ENCODE measurements around the gene C16orf92.

C16orf92 gene

DNA sequence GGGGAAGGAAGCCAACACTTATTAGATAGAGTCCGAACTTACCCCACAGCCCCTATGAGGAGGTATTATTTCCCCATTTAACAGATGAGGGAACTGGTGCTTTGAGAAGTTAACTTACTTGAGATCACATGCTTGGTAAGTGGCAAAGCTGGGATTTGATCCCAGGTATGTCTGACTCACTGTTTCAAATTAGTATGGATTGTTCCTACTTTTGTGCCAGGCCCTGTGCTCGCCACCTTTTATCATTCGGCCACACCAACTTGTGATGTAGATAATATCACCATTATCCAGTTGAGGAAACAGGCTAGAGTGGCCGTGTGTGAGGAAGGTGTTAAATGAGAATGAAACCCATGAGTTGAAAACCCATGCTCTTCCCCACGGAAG is 38.2 kb upstream of the C16orf92 start:
- WGBS (ENCODE audit: insufficient coverage), result 94% methylated on average over 2 of the region's 5 CpGs
- CTCF ChIA-PET, result interaction anchor here (1.5 kb wide), 1 partner anchor 10 kb away, joined by 4 read pairs; no protein-coding TSS in a partner anchor

DNA sequence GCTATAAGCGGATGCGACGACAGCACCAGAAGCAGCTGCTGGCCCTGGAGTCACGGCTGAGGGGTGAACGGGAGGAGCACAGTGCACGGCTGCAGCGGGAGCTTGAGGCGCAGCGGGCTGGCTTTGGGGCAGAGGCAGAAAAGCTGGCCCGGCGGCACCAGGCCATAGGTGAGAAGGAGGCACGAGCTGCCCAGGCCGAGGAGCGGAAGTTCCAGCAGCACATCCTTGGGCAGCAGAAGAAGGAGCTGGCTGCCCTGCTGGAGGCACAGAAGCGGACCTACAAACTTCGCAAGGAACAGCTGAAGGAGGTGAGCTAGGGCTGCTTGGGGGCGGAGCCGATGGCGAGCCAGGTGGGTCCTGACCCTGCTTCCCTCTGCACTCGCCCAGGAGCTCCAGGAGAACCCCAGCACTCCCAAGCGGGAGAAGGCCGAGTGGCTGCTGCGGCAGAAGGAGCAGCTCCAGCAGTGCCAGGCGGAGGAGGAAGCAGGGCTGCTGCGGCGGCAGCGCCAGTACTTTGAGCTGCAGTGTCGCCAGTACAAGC is 37.7 kb upstream of the C16orf92 start:
- Histone ChIP-seq H3K4me1 (ENCODE audit: control extremely low read depth in 1 of 4, control insufficient read depth in 4 of 4, insufficient read depth in 4 of 4, low read length in 3 of 4) (no peaks in the 10 kb centered on the region), H3K9me3 (ENCODE audit: control extremely low read depth in 1 of 5, control insufficient read depth in 4 of 5, insufficient read depth in 2 of 5, low read depth in 1 of 5, low read length in 4 of 5) (no peaks in the 10 kb centered on the region), H3K4me3 (ENCODE audit: control insufficient read depth in 1 of 7, extremely low read depth in 1 of 7, insufficient read depth in 4 of 7, low read depth in 2 of 7, low read length in 6 of 7) (no peak overlapping the region), H3K27ac (ENCODE audit: insufficient read depth in 1 of 2, low read depth in 1 of 2, low read length in 2 of 2, poor library complexity in 1 of 2, severe bottlenecking in 2 of 2) (no peak overlapping the region), H3K27me3 (replicated peaks in 2 of 5; ENCODE audit: control insufficient read depth in 4 of 5, insufficient read depth in 5 of 5, low read length in 4 of 5) (no peaks in the 10 kb centered on the region), H3K36me3 (ENCODE audit: control insufficient read depth in 4 of 4, insufficient read depth in 4 of 4, low read length in 3 of 4) (peaks cover 12 to 100% (median 78%) of the 10 kb centered on the region in 4 experiments)
- 98% methylated on average over 26 of the region's 28 CpGs for WGBS (ENCODE audit: insufficient coverage)
- DNase-seq, result no peak
- ChIA-PET CTCF (interaction anchor here (0.7 to 1.5 kb wide), 3 partner anchors 10 to 70 kb away, joined by 3 to 4 read pairs (median 3); no protein-coding TSS in a partner anchor), POLR2A (no interaction called here)

More for the DNA sequence above, 38.2 kb upstream of the C16orf92 start:
- DNase-seq, result no peak
- Histone ChIP-seq H3K36me3 (ENCODE audit: control insufficient read depth in 4 of 4, insufficient read depth in 4 of 4, low read length in 3 of 4) (peaks cover 15 to 100% (median 81%) of the 10 kb centered on the region in 4 experiments), H3K27ac (ENCODE audit: insufficient read depth in 1 of 2, low read depth in 1 of 2, low read length in 2 of 2, poor library complexity in 1 of 2, severe bottlenecking in 2 of 2) (peak overlapping the region in 1 of 2 experiments; percentile 1), H3K27me3 (replicated peaks in 2 of 5; ENCODE audit: control insufficient read depth in 4 of 5, insufficient read depth in 5 of 5, low read length in 4 of 5) (no peaks in the 10 kb centered on the region), H3K9me3 (ENCODE audit: control extremely low read depth in 1 of 5, control insufficient read depth in 4 of 5, insufficient read depth in 2 of 5, low read depth in 1 of 5, low read length in 4 of 5) (no peaks in the 10 kb centered on the region), H3K4me1 (ENCODE audit: control extremely low read depth in 1 of 4, control insufficient read depth in 4 of 4, insufficient read depth in 4 of 4, low read length in 3 of 4) (no peaks in the 10 kb centered on the region), H3K4me3 (ENCODE audit: control insufficient read depth in 1 of 7, extremely low read depth in 1 of 7, insufficient read depth in 4 of 7, low read depth in 2 of 7, low read length in 6 of 7) (no peak overlapping the region)
- POLR2A ChIA-PET, result no interaction called here

DNA sequence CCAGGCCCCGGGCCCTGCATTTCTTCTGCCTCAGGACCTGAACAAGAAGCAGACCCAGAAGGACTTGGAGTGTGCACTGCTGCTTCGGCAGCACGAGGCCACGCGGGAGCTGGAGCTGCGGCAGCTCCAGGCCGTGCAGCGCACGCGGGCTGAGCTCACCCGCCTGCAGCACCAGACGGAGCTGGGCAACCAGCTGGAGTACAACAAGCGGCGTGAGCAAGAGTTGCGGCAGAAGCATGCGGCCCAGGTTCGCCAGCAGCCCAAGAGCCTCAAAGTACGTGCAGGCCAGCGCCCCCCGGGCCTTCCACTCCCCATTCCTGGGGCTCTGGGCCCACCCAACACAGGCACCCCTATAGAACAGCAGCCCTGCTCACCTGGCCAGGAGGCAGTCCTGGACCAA is 36.8 kb upstream of the C16orf92 start:
- WGBS (ENCODE audit: insufficient coverage), result 100% methylated on average over 19 of the region's 20 CpGs
- Histone ChIP-seq H3K27me3 (replicated peaks in 2 of 5; ENCODE audit: control insufficient read depth in 4 of 5, insufficient read depth in 5 of 5, low read length in 4 of 5) (no peaks in the 10 kb centered on the region), H3K36me3 (ENCODE audit: control insufficient read depth in 4 of 4, insufficient read depth in 4 of 4, low read length in 3 of 4) (peaks cover 12 to 99% (median 75%) of the 10 kb centered on the region in 4 experiments), H3K4me3 (ENCODE audit: control insufficient read depth in 1 of 7, extremely low read depth in 1 of 7, insufficient read depth in 4 of 7, low read depth in 2 of 7, low read length in 6 of 7) (no peak overlapping the region), H3K27ac (ENCODE audit: insufficient read depth in 1 of 2, low read depth in 1 of 2, low read length in 2 of 2, poor library complexity in 1 of 2, severe bottlenecking in 2 of 2) (no peak overlapping the region), H3K4me1 (ENCODE audit: control extremely low read depth in 1 of 4, control insufficient read depth in 4 of 4, insufficient read depth in 4 of 4, low read length in 3 of 4) (no peaks in the 10 kb centered on the region), H3K9me3 (ENCODE audit: control extremely low read depth in 1 of 5, control insufficient read depth in 4 of 5, insufficient read depth in 2 of 5, low read depth in 1 of 5, low read length in 4 of 5) (no peaks in the 10 kb centered on the region)
- ChIA-PET CTCF (interaction anchor here (0.6 to 1.5 kb wide), 6 partner anchors 9 to 69 kb away, joined by 3 to 5 read pairs (median 3); no protein-coding TSS in a partner anchor), POLR2A (no interaction called here)
- DNase-seq, result no peak

DNA sequence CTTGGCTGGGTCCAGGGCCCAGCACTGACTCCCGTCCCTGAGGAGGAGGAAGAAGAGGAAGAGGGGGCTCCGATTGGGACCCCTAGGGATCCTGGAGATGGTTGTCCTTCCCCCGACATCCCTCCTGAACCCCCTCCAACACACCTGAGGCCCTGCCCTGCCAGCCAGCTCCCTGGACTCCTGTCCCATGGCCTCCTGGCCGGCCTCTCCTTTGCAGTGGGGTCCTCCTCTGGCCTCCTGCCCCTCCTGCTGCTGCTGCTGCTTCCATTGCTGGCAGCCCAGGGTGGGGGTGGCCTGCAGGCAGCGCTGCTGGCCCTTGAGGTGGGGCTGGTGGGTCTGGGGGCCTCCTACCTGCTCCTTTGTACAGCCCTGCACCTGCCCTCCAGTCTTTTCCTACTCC is 36.1 kb upstream of the C16orf92 start:
- H3K9me3 ChIP-seq (ENCODE audit: control extremely low read depth in 1 of 5, control insufficient read depth in 4 of 5, insufficient read depth in 2 of 5, low read depth in 1 of 5, low read length in 4 of 5), result no peaks in the 10 kb centered on the region
- no peak overlapping the region for H3K27ac ChIP-seq (ENCODE audit: insufficient read depth in 1 of 2, low read depth in 1 of 2, low read length in 2 of 2, poor library complexity in 1 of 2, severe bottlenecking in 2 of 2)
- H3K4me3 ChIP-seq (ENCODE audit: control insufficient read depth in 1 of 7, extremely low read depth in 1 of 7, insufficient read depth in 4 of 7, low read depth in 2 of 7, low read length in 6 of 7), result no peak overlapping the region
- ChIA-PET POLR2A (no interaction called here), CTCF (interaction anchor here (1.1 to 1.5 kb wide), 3 partner anchors 9 to 20 kb away, joined by 3 to 5 read pairs (median 4); no protein-coding TSS in a partner anchor)
- WGBS (ENCODE audit: insufficient coverage), result 100% methylated on average over 2 of the region's 5 CpGs
- DNase-seq, result no peak
- H3K36me3 ChIP-seq (ENCODE audit: control insufficient read depth in 4 of 4, insufficient read depth in 4 of 4, low read length in 3 of 4), result peaks cover 16 to 99% (median 77%) of the 10 kb centered on the region in 4 experiments
- H3K27me3 ChIP-seq (replicated peaks in 2 of 5; ENCODE audit: control insufficient read depth in 4 of 5, insufficient read depth in 5 of 5, low read length in 4 of 5), result no peaks in the 10 kb centered on the region
- no peaks in the 10 kb centered on the region for H3K4me1 ChIP-seq (ENCODE audit: control extremely low read depth in 1 of 4, control insufficient read depth in 4 of 4, insufficient read depth in 4 of 4, low read length in 3 of 4)

DNA sequence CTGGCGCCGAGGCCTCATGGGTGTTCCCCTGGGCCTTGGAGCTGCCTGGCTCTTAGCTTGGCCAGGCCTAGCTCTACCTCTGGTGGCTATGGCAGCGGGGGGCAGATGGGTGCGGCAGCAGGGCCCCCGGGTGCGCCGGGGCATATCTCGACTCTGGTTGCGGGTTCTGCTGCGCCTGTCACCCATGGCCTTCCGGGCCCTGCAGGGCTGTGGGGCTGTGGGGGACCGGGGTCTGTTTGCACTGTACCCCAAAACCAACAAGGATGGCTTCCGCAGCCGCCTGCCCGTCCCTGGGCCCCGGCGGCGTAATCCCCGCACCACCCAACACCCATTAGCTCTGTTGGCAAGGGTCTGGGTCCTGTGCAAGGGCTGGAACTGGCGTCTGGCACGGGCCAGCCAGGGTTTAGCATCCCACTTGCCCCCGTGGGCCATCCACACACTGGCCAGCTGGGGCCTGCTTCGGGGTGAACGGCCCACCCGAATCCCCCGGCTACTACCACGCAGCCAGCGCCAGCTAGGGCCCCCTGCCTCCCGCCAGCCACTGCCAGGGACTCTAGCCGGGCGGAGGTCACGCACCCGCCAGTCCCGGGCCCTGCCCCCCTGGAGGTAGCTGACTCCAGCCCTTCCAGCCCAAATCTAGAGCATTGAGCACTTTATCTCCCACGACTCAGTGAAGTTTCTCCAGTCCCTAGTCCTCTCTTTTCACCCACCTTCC is 35.5 kb upstream of the C16orf92 start:
- no peak overlapping the region for H3K27ac ChIP-seq (ENCODE audit: insufficient read depth in 1 of 2, low read depth in 1 of 2, low read length in 2 of 2, poor library complexity in 1 of 2, severe bottlenecking in 2 of 2)
- H3K9me3 ChIP-seq (ENCODE audit: control extremely low read depth in 1 of 5, control insufficient read depth in 4 of 5, insufficient read depth in 2 of 5, low read depth in 1 of 5, low read length in 4 of 5), result no peaks in the 10 kb centered on the region
- POLR2A ChIA-PET, result no interaction called here
- CTCF ChIA-PET, result interaction anchor here (1.1 to 1.5 kb wide), 3 partner anchors 10 to 19 kb away, joined by 3 to 5 read pairs (median 4); no protein-coding TSS in a partner anchor
- 99% methylated on average over 28 of the region's 35 CpGs for WGBS (ENCODE audit: insufficient coverage)
- H3K4me3 ChIP-seq (ENCODE audit: control insufficient read depth in 1 of 7, extremely low read depth in 1 of 7, insufficient read depth in 4 of 7, low read depth in 2 of 7, low read length in 6 of 7), result no peak overlapping the region
- no peaks in the 10 kb centered on the region for H3K4me1 ChIP-seq (ENCODE audit: control extremely low read depth in 1 of 4, control insufficient read depth in 4 of 4, insufficient read depth in 4 of 4, low read length in 3 of 4)
- peaks cover 18 to 99% (median 77%) of the 10 kb centered on the region in 4 experiments for H3K36me3 ChIP-seq (ENCODE audit: control insufficient read depth in 4 of 4, insufficient read depth in 4 of 4, low read length in 3 of 4)
- DNase-seq, result no peak
- no peaks in the 10 kb centered on the region for H3K27me3 ChIP-seq (replicated peaks in 2 of 5; ENCODE audit: control insufficient read depth in 4 of 5, insufficient read depth in 5 of 5, low read length in 4 of 5)

DNA sequence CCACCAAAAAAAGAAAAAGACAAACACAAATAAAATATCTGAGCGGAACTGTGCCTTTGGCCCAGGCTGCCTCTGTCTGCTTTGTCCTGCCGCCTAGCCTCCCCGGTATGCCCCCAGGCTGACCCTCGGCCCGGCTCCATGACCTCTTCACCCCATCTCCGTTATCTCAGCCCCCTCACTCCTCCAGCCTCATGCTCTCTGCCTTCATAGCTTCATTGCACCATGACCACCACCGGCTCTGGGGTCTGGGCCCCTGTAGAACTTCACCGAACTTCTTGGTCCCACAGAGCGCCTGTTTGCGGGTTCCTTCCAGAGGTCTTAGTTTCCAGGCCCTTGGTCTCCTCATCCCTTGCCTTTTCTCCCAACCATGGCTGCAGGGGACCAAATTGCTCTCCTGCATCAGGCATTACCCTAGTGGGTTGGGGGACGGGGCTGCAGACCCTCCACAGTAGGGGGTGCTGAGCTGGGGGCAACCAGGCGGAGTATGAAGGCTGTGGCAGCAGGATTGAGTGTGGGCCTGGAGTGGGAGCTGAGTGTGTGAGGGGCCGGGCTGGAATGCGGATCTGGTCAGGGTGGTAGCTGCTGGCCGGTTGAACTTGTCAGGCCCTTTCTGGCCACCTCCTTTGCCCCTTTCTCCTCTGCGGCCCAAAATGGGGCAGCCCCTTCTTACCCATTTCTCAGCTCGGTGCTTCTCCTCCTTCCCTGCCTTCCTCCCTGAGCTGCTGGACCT is 34.5 kb upstream of the C16orf92 start:
- H3K4me1 ChIP-seq (ENCODE audit: control extremely low read depth in 1 of 4, control insufficient read depth in 4 of 4, insufficient read depth in 4 of 4, low read length in 3 of 4), result no peaks in the 10 kb centered on the region
- H3K4me3 ChIP-seq (ENCODE audit: control insufficient read depth in 1 of 7, extremely low read depth in 1 of 7, insufficient read depth in 4 of 7, low read depth in 2 of 7, low read length in 6 of 7), result no peak overlapping the region
- no peaks in the 10 kb centered on the region for H3K9me3 ChIP-seq (ENCODE audit: control extremely low read depth in 1 of 5, control insufficient read depth in 4 of 5, insufficient read depth in 2 of 5, low read depth in 1 of 5, low read length in 4 of 5)
- H3K27ac ChIP-seq (ENCODE audit: insufficient read depth in 1 of 2, low read depth in 1 of 2, low read length in 2 of 2, poor library complexity in 1 of 2, severe bottlenecking in 2 of 2), result no peak overlapping the region
- H3K27me3 ChIP-seq (replicated peaks in 2 of 5; ENCODE audit: control insufficient read depth in 4 of 5, insufficient read depth in 5 of 5, low read length in 4 of 5), result no peaks in the 10 kb centered on the region
- DNase-seq, result no peak
- peaks cover 18 to 99% (median 79%) of the 10 kb centered on the region in 4 experiments for H3K36me3 ChIP-seq (ENCODE audit: control insufficient read depth in 4 of 4, insufficient read depth in 4 of 4, low read length in 3 of 4)
- ChIA-PET CTCF (no interaction called here), POLR2A (no interaction called here)
- WGBS (ENCODE audit: insufficient coverage), result 98% methylated on average over 15 of the region's 17 CpGs

All from common myeloid progenitor, CD34-positive (primary cell).